ENCODE results near the gene SIPA1L3.
A peak's percentile ranks its signal among the peaks of the same experiment; 100 is the strongest.

The SIPA1L3 gene

DNA sequence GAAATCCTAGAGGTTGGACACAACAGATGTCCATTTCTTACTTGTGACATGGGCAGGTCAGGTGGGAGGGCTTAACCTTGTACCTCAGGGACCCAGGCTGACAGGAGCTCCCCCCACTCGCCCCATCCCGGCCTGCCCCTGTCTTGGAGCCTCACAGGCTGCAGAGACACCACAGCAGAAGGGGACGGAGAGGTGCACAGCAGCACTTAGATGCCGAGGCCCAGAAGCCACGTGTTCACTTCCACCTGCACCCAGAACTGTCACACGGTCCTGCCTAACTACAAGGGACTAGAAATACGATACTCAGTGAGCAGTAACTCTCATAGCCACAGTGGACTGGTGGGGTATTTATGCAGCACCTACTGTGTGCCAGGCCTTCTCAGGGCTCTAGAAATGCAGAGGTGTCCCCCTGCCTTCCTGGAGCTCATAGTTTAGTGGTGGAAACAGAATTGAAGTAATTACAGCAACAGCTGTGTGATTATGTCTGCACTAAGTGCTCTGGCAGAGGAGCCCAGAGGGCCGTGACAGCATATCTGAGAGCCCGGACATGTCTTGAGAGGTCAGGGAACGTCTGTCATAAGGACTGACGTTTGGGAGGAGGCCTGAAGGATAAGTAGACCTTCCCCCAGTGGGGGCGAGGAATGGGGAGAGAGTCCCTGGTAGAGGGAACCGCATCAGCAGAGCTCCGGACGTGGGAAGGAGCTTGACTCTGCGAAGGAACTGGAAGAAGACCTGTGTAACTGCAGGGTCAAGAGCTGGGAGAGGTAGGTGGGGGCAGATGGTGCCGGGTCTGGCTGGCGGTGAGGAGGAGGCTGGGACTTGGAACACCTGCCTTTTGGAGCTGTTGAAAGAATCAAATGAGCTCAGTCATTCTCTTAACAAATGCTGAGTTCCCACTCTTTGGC, 130.0 kb downstream of the SIPA1L3 start:
- no peak for DNase-seq
- no peak overlapping the region for H3K4me3 ChIP-seq (ENCODE audit: control insufficient read depth in 1 of 7, extremely low read depth in 1 of 7, insufficient read depth in 4 of 7, low read depth in 2 of 7, low read length in 6 of 7)
- ChIA-PET CTCF (interaction anchor here (0.5 to 2.1 kb wide), 7 partner anchors 9 to 105 kb away, joined by 3 to 6 read pairs (median 4); no protein-coding TSS in a partner anchor), POLR2A (interaction anchor here (0.6 to 1.5 kb wide), 2 partner anchors 130 to 166 kb away, joined by 3 read pairs; partner anchors contain the start of genes SIPA1L3 and WDR87)
- H3K27me3 ChIP-seq (replicated peaks in 2 of 5; ENCODE audit: control insufficient read depth in 4 of 5, insufficient read depth in 5 of 5, low read length in 4 of 5), result no peaks in the 10 kb centered on the region
- no peak overlapping the region for H3K27ac ChIP-seq (ENCODE audit: insufficient read depth in 1 of 2, low read depth in 1 of 2, low read length in 2 of 2, poor library complexity in 1 of 2, severe bottlenecking in 2 of 2)
- H3K9me3 ChIP-seq (ENCODE audit: control extremely low read depth in 1 of 5, control insufficient read depth in 4 of 5, insufficient read depth in 2 of 5, low read depth in 1 of 5, low read length in 4 of 5), result no peaks in the 10 kb centered on the region
- no peaks in the 10 kb centered on the region for H3K36me3 ChIP-seq (ENCODE audit: control insufficient read depth in 4 of 4, insufficient read depth in 4 of 4, low read length in 3 of 4)
- WGBS (ENCODE audit: insufficient coverage), result 78% methylated on average over 16 of the region's 18 CpGs
- peaks cover 3 to 53% (median 43%) of the 10 kb centered on the region in 4 experiments for H3K4me1 ChIP-seq (ENCODE audit: control extremely low read depth in 1 of 4, control insufficient read depth in 4 of 4, insufficient read depth in 4 of 4, low read length in 3 of 4)

DNA sequence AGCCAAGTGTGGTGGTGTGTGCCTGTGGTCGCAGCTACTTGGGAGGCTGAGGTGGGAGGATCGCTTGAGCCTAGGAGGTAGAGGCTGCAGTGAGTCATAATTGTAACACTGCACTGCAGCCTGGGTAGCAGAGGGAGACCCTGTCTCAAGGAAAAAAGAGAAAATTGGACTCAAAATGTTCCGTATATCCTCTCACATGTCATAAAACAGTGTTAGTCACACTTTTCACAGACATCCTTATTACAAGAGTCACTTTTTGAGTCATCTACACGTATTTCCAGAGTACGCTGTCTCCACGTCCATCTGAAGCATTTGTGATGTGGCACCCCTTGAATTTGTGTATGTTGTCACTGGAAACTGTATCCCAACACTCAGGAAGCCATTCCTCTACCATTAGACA, 133.0 kb downstream of the SIPA1L3 start:
- CTCF ChIA-PET, result interaction anchor here (0.9 kb wide), 1 partner anchor 16 kb away, joined by 3 read pairs; no protein-coding TSS in a partner anchor
- Histone ChIP-seq H3K9me3 (ENCODE audit: control extremely low read depth in 1 of 5, control insufficient read depth in 4 of 5, insufficient read depth in 2 of 5, low read depth in 1 of 5, low read length in 4 of 5) (no peaks in the 10 kb centered on the region), H3K27me3 (replicated peaks in 2 of 5; ENCODE audit: control insufficient read depth in 4 of 5, insufficient read depth in 5 of 5, low read length in 4 of 5) (no peaks in the 10 kb centered on the region), H3K36me3 (ENCODE audit: control insufficient read depth in 4 of 4, insufficient read depth in 4 of 4, low read length in 3 of 4) (no peaks in the 10 kb centered on the region), H3K4me3 (ENCODE audit: control insufficient read depth in 1 of 7, extremely low read depth in 1 of 7, insufficient read depth in 4 of 7, low read depth in 2 of 7, low read length in 6 of 7) (no peak overlapping the region), H3K27ac (ENCODE audit: insufficient read depth in 1 of 2, low read depth in 1 of 2, low read length in 2 of 2, poor library complexity in 1 of 2, severe bottlenecking in 2 of 2) (no peak overlapping the region), H3K4me1 (ENCODE audit: control extremely low read depth in 1 of 4, control insufficient read depth in 4 of 4, insufficient read depth in 4 of 4, low read length in 3 of 4) (peaks cover 0 to 32% (median 29%) of the 10 kb centered on the region in 4 experiments)
- no peak for DNase-seq
- POLR2A ChIA-PET, result no interaction called here
- 96% methylated on average over 5 of the region's 6 CpGs for WGBS (ENCODE audit: insufficient coverage)

DNA sequence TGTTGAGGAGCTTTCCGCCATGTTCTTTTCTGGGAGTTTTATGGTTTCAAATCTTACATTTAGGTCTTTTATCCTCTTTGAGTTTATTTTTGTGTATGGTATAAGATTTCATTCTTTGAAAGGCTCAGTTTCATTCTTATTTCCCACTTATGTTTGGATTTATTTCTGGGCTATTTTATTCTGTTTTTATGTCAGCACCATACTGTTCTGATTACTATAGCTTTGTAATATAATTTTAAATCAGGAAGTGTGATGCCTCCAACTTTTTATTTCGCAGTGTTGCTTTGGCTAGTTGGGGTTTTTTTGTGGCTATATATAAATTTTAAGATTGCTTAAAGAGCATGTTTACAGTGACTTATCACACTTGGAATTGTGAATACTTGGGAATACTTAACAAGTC, 135.1 kb downstream of the SIPA1L3 start:
- WGBS (ENCODE audit: insufficient coverage), result 100% methylated on average over 1 of the region's 2 CpGs
- no peaks in the 10 kb centered on the region for H3K27me3 ChIP-seq (replicated peaks in 2 of 5; ENCODE audit: control insufficient read depth in 4 of 5, insufficient read depth in 5 of 5, low read length in 4 of 5)
- peaks cover 1 to 40% (median 30%) of the 10 kb centered on the region in 4 experiments for H3K4me1 ChIP-seq (ENCODE audit: control extremely low read depth in 1 of 4, control insufficient read depth in 4 of 4, insufficient read depth in 4 of 4, low read length in 3 of 4)
- CTCF ChIA-PET, result interaction anchor here (0.6 to 2.0 kb wide), 4 partner anchors 22 to 378 kb away, joined by 3 to 14 read pairs (median 8); partner anchors contain the start of genes SIPA1L3 and WDR87
- POLR2A ChIA-PET, result no interaction called here
- no peaks in the 10 kb centered on the region for H3K36me3 ChIP-seq (ENCODE audit: control insufficient read depth in 4 of 4, insufficient read depth in 4 of 4, low read length in 3 of 4)
- no peak overlapping the region for H3K4me3 ChIP-seq (ENCODE audit: control insufficient read depth in 1 of 7, extremely low read depth in 1 of 7, insufficient read depth in 4 of 7, low read depth in 2 of 7, low read length in 6 of 7)
- H3K27ac ChIP-seq (ENCODE audit: insufficient read depth in 1 of 2, low read depth in 1 of 2, low read length in 2 of 2, poor library complexity in 1 of 2, severe bottlenecking in 2 of 2), result no peak overlapping the region
- H3K9me3 ChIP-seq (ENCODE audit: control extremely low read depth in 1 of 5, control insufficient read depth in 4 of 5, insufficient read depth in 2 of 5, low read depth in 1 of 5, low read length in 4 of 5), result no peaks in the 10 kb centered on the region
- DNase-seq, result no peak

GRCh38 chr19:38043649-38044144, 136.7 kb downstream of the SIPA1L3 start:
- ChIA-PET POLR2A (no interaction called here), CTCF (interaction anchor here (0.7 to 3.9 kb wide), 10 partner anchors 20 to 141 kb away, joined by 3 to 21 read pairs (median 4); partner anchors contain the start of genes SIPA1L3 and WDR87)
- DNase-seq, result no peak
- Histone ChIP-seq H3K27ac (ENCODE audit: insufficient read depth in 1 of 2, low read depth in 1 of 2, low read length in 2 of 2, poor library complexity in 1 of 2, severe bottlenecking in 2 of 2) (no peak overlapping the region), H3K9me3 (ENCODE audit: control extremely low read depth in 1 of 5, control insufficient read depth in 4 of 5, insufficient read depth in 2 of 5, low read depth in 1 of 5, low read length in 4 of 5) (no peaks in the 10 kb centered on the region), H3K4me3 (ENCODE audit: control insufficient read depth in 1 of 7, extremely low read depth in 1 of 7, insufficient read depth in 4 of 7, low read depth in 2 of 7, low read length in 6 of 7) (no peak overlapping the region), H3K36me3 (ENCODE audit: control insufficient read depth in 4 of 4, insufficient read depth in 4 of 4, low read length in 3 of 4) (no peaks in the 10 kb centered on the region), H3K4me1 (ENCODE audit: control extremely low read depth in 1 of 4, control insufficient read depth in 4 of 4, insufficient read depth in 4 of 4, low read length in 3 of 4) (peaks cover 4 to 46% (median 35%) of the 10 kb centered on the region in 4 experiments), H3K27me3 (replicated peaks in 2 of 5; ENCODE audit: control insufficient read depth in 4 of 5, insufficient read depth in 5 of 5, low read length in 4 of 5) (no peaks in the 10 kb centered on the region)
- 100% methylated on average over 2 of the region's 5 CpGs for WGBS (ENCODE audit: insufficient coverage)

GRCh38 chr19:38044267-38045111, 137.5 kb downstream of the SIPA1L3 start:
- ChIA-PET POLR2A (no interaction called here), CTCF (interaction anchor here (0.7 to 3.9 kb wide), 13 partner anchors 15 to 142 kb away, joined by 3 to 21 read pairs (median 4); partner anchors contain the start of genes SIPA1L3 and WDR87)
- no peaks in the 10 kb centered on the region for H3K27me3 ChIP-seq (replicated peaks in 2 of 5; ENCODE audit: control insufficient read depth in 4 of 5, insufficient read depth in 5 of 5, low read length in 4 of 5)
- no peaks in the 10 kb centered on the region for H3K36me3 ChIP-seq (ENCODE audit: control insufficient read depth in 4 of 4, insufficient read depth in 4 of 4, low read length in 3 of 4)
- H3K27ac ChIP-seq (ENCODE audit: insufficient read depth in 1 of 2, low read depth in 1 of 2, low read length in 2 of 2, poor library complexity in 1 of 2, severe bottlenecking in 2 of 2), result no peak overlapping the region
- DNase-seq, result peak in 2 of 3 donors; percentile 64 to 65
- WGBS (ENCODE audit: insufficient coverage), result 87% methylated on average over 16 of the region's 16 CpGs
- peaks cover 6 to 54% (median 43%) of the 10 kb centered on the region in 4 experiments for H3K4me1 ChIP-seq (ENCODE audit: control extremely low read depth in 1 of 4, control insufficient read depth in 4 of 4, insufficient read depth in 4 of 4, low read length in 3 of 4)
- no peak overlapping the region for H3K4me3 ChIP-seq (ENCODE audit: control insufficient read depth in 1 of 7, extremely low read depth in 1 of 7, insufficient read depth in 4 of 7, low read depth in 2 of 7, low read length in 6 of 7)
- no peaks in the 10 kb centered on the region for H3K9me3 ChIP-seq (ENCODE audit: control extremely low read depth in 1 of 5, control insufficient read depth in 4 of 5, insufficient read depth in 2 of 5, low read depth in 1 of 5, low read length in 4 of 5)

- H3K4me1 ChIP-seq (ENCODE audit: control extremely low read depth in 1 of 4, control insufficient read depth in 4 of 4, insufficient read depth in 4 of 4, low read length in 3 of 4), result peaks cover 6 to 61% (median 47%) of the 10 kb centered on the region in 4 experiments
- DNase-seq, result no peak
- H3K9me3 ChIP-seq (ENCODE audit: control extremely low read depth in 1 of 5, control insufficient read depth in 4 of 5, insufficient read depth in 2 of 5, low read depth in 1 of 5, low read length in 4 of 5), result no peaks in the 10 kb centered on the region
- 88% methylated on average over 14 of the region's 15 CpGs for WGBS (ENCODE audit: insufficient coverage)
- H3K4me3 ChIP-seq (ENCODE audit: control insufficient read depth in 1 of 7, extremely low read depth in 1 of 7, insufficient read depth in 4 of 7, low read depth in 2 of 7, low read length in 6 of 7), result no peak overlapping the region
- ChIA-PET POLR2A (no interaction called here), CTCF (interaction anchor here (0.6 to 3.9 kb wide), 4 partner anchors 13 to 143 kb away, joined by 3 to 21 read pairs (median 4); no protein-coding TSS in a partner anchor)
- H3K27me3 ChIP-seq (replicated peaks in 2 of 5; ENCODE audit: control insufficient read depth in 4 of 5, insufficient read depth in 5 of 5, low read length in 4 of 5), result no peaks in the 10 kb centered on the region
- no peaks in the 10 kb centered on the region for H3K36me3 ChIP-seq (ENCODE audit: control insufficient read depth in 4 of 4, insufficient read depth in 4 of 4, low read length in 3 of 4)
- H3K27ac ChIP-seq (ENCODE audit: insufficient read depth in 1 of 2, low read depth in 1 of 2, low read length in 2 of 2, poor library complexity in 1 of 2, severe bottlenecking in 2 of 2), result no peak overlapping the region
Measured at GRCh38 chr19:38045554-38046253, 138.7 kb downstream of the SIPA1L3 start.

Measured in common myeloid progenitor, CD34-positive (primary cell).